NT2/D1 (cell line): ENCODE results near the gene EEF2.

Experiments
- DNase-seq: peaks from one replicate; pipeline ENCODE4 v3.0.0-alpha.2; 2011; ENCODE audit warnings: low read depth, low spot score
- H3K27me3 ChIP-seq: 2 replicates; pipeline ENCODE4 v1.6.0; 2011; ENCODE audit warnings: mild to moderate bottlenecking; ENCODE audit not compliant: insufficient read length, insufficient read depth
- H3K36me3 ChIP-seq: 2 replicates; pipeline ENCODE4 v1.6.1; 2011; ENCODE audit warnings: mild to moderate bottlenecking, low read length, mixed read lengths; ENCODE audit not compliant: insufficient read depth, insufficient read length
- H3K4me1 ChIP-seq: 2 replicates; pipeline ENCODE4 v1.5.1; 2011; ENCODE audit not compliant: insufficient read depth, insufficient read length
- H3K4me3 ChIP-seq: 2 replicates; pipeline ENCODE4 v1.5.1; 2011; ENCODE audit warnings: low read depth; ENCODE audit not compliant: insufficient read length
- H3K9ac ChIP-seq: 2 replicates; pipeline ENCODE4 v1.6.0; 2011; ENCODE audit warnings: low read depth; ENCODE audit not compliant: insufficient read length
- H3K9me3 ChIP-seq: 2 replicates; pipeline ENCODE4 v1.5.1; 2011; ENCODE audit warnings: mild to moderate bottlenecking, low read length; ENCODE audit not compliant: insufficient read depth
- SUZ12 ChIP-seq: IDR thresholded peaks from 2 replicates; pipeline ENCODE4 v1.6.1; 2011; ENCODE audit not compliant: insufficient read length, insufficient read depth; ENCODE audit errors: extremely low read depth
- YY1 ChIP-seq: IDR thresholded peaks from 2 replicates; pipeline ENCODE4 v1.6.1; 2011; ENCODE audit not compliant: insufficient read length, insufficient read depth
- ZNF274 ChIP-seq: IDR thresholded peaks from 2 replicates; pipeline ENCODE4 v1.6.1; 2011; ENCODE audit warnings: mild to moderate bottlenecking, low read depth, low read length

EEF2 gene

GRCh38 chr19:3978145-3978544 lies 7.1 kb downstream of the EEF2 start:
- peaks cover 81% of the 10 kb centered on the region for H3K36me3 ChIP-seq

GRCh38 chr19:3977242-3978143 lies 7.8 kb downstream of the EEF2 start:
- peaks cover 77% of the 10 kb centered on the region for H3K36me3 ChIP-seq
- no peak for DNase-seq

More at GRCh38 chr19:3978145-3978544, 7.1 kb downstream of the EEF2 start:
- peaks cover 38% of the 10 kb centered on the region for H3K4me1 ChIP-seq
- TF ChIP-seq SUZ12 (no peak), YY1 (no peak), ZNF274 (no peak)
- H3K9ac ChIP-seq, result no peak overlapping the region
- no peak for DNase-seq
- H3K9me3 ChIP-seq, result no peaks in the 10 kb centered on the region
- no peaks in the 10 kb centered on the region for H3K27me3 ChIP-seq
- H3K4me3 ChIP-seq, result no peak overlapping the region

GRCh38 chr19:3976495-3977241 lies 8.6 kb downstream of the EEF2 start:
- H3K4me1 ChIP-seq, result peaks cover 26% of the 10 kb centered on the region
- H3K4me3 ChIP-seq, result no peak overlapping the region
- peak overlapping the region; percentile 44 for H3K9ac ChIP-seq

More at GRCh38 chr19:3977242-3978143, 7.8 kb downstream of the EEF2 start:
- TF ChIP-seq SUZ12, result no peak
- no peak for TF ChIP-seq YY1
- TF ChIP-seq ZNF274, result no peak
- Histone ChIP-seq H3K9ac (peak overlapping the region; percentile 44), H3K27me3 (no peaks in the 10 kb centered on the region), H3K9me3 (no peaks in the 10 kb centered on the region), H3K4me1 (peaks cover 32% of the 10 kb centered on the region), H3K4me3 (no peak overlapping the region)

GRCh38 chr19:3975637-3976087 lies 9.6 kb downstream of the EEF2 start:
- Histone ChIP-seq H3K9me3 (no peaks in the 10 kb centered on the region), H3K36me3 (peaks cover 59% of the 10 kb centered on the region), H3K27me3 (no peaks in the 10 kb centered on the region), H3K9ac (no peak overlapping the region), H3K4me1 (peaks cover 21% of the 10 kb centered on the region), H3K4me3 (no peak overlapping the region)
- no peak for TF ChIP-seq YY1
- TF ChIP-seq ZNF274, result no peak
- no peak for TF ChIP-seq SUZ12
- DNase-seq, result no peak

More at GRCh38 chr19:3976495-3977241, 8.6 kb downstream of the EEF2 start:
- DNase-seq, result no peak
- no peaks in the 10 kb centered on the region for H3K27me3 ChIP-seq
- no peaks in the 10 kb centered on the region for H3K9me3 ChIP-seq
- H3K36me3 ChIP-seq, result peaks cover 69% of the 10 kb centered on the region
- TF ChIP-seq ZNF274 (no peak), YY1 (no peak), SUZ12 (no peak)

GRCh38 chr19:3975144-3975543 lies 10.1 kb downstream of the EEF2 start:
- no peak for TF ChIP-seq ZNF274
- TF ChIP-seq YY1, result no peak
- no peak for TF ChIP-seq SUZ12
- H3K27me3 ChIP-seq, result no peaks in the 10 kb centered on the region
- H3K9me3 ChIP-seq, result no peaks in the 10 kb centered on the region
- peaks cover 53% of the 10 kb centered on the region for H3K36me3 ChIP-seq
- no peak overlapping the region for H3K9ac ChIP-seq
- peaks cover 18% of the 10 kb centered on the region for H3K4me1 ChIP-seq
- no peak overlapping the region for H3K4me3 ChIP-seq
- DNase-seq, result no peak

GRCh38 chr19:3970808-3971598 lies 14.3 kb downstream of the EEF2 start, which contains the start of gene DAPK3:
TSS of gene DAPK3 (minus strand) at chr19:3971099. CDS start at chr19:3969735, 1,364 bp downstream.
- Histone ChIP-seq H3K4me3 (peak within 1 kb of the TSS; percentile 91), H3K4me1 (peaks cover 15% of the 10 kb centered on the region), H3K36me3 (peaks cover 43% of the 10 kb centered on the region), H3K9me3 (no peaks in the 10 kb centered on the region), H3K9ac (peak within 1 kb of the TSS; percentile 94), H3K27me3 (no peaks in the 10 kb centered on the region)
- TF ChIP-seq SUZ12 (no peak), YY1 (no peak), ZNF274 (no peak)
- peak; percentile 97 for DNase-seq
